ENCODE data around the gene ICAM4.

The ICAM4 gene

GRCh38 chr19:10288662-10289166, 2.0 kb downstream of the ICAM4 start:
- TF ChIP-seq, protein P1, sequence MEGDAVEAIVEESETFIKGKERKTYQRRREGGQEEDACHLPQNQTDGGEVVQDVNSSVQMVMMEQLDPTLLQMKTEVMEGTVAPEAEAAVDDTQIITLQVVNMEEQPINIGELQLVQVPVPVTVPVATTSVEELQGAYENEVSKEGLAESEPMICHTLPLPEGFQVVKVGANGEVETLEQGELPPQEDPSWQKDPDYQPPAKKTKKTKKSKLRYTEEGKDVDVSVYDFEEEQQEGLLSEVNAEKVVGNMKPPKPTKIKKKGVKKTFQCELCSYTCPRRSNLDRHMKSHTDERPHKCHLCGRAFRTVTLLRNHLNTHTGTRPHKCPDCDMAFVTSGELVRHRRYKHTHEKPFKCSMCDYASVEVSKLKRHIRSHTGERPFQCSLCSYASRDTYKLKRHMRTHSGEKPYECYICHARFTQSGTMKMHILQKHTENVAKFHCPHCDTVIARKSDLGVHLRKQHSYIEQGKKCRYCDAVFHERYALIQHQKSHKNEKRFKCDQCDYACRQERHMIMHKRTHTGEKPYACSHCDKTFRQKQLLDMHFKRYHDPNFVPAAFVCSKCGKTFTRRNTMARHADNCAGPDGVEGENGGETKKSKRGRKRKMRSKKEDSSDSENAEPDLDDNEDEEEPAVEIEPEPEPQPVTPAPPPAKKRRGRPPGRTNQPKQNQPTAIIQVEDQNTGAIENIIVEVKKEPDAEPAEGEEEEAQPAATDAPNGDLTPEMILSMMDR (IDR thresholded peaks at IDR 0.05; ENCODE audit: unreplicated experiment in 3 of 3) = no peak
- H3K27me3 Mint-ChIP-seq (ENCODE audit: low read depth) = peaks cover 88% of the 10 kb centered on the region
- peak overlapping the region in 2 of 3 experiments; percentile 21 to 55 for H3K27ac Mint-ChIP-seq
- H3K36me3 Mint-ChIP-seq (ENCODE audit: low read depth) = peaks cover 6% of the 10 kb centered on the region
- peaks cover 25% of the 10 kb centered on the region for H3K4me1 Mint-ChIP-seq
- H3K4me3 Mint-ChIP-seq = peak overlapping the region; percentile 75 to 87 (median 84)
- peaks cover 3% of the 10 kb centered on the region for H3K9me3 Mint-ChIP-seq

DNA sequence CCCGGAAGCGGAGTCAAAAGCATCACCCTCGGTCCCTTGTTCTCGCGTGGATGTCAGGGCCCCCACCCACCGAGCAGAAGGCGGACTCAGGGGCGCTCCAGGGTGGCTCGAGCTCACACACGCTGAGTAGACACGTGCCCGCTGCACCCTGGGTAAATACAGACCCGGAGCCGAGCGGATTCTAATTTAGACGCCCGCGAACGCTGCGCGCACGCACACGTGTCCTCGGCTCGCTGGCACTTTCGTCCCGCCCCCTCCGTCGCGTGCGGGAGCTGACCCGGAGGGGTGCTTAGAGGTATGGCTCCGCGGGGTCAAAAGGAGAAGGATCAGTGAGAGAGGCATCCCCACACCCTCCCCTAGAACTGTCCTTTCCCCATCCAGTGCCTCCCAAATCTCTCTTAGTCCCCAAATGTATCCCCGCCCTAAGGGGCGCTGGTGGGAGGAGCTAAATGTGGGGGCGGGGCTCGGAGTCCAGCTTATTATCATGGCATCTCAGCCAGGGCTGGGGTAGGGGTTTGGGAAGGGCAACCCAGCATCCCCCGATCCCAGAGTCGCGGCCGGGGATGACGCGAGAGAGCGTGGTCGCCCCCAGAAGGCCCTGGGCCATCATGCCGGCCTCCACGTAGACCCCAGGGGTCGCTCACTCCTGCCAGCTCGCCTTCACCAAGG, 2.5 kb downstream of the ICAM4 start:
- Mint-ChIP-seq H3K4me3 (peak overlapping the region; percentile 75 to 87 (median 84)), H3K27me3 (ENCODE audit: low read depth) (peaks cover 94% of the 10 kb centered on the region)

DNA sequence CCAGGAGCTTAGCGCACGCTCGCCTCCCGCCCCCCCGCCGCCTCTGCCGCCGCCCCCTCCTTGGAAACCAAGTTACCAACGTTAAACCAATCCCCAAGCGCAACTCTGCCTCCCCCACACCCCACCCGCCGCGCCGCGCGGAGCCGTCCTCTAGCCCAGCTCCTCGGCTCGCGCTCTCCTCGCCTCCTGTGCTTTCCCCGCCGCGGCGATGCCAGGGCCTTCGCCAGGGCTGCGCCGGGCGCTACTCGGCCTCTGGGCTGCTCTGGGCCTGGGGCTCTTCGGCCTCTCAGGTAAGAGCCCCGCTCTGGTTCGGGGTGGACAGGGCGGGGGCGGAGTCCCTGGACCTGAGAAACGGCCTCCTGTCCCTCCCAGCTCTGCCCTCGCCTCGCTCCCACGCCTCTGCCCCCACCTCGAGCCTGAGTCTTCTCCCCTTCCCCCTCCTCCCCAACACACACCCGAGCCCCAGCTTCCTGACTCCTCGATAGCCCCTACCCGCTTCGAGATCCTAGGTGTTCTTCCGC, 3.1 kb downstream of the ICAM4 start, which contains the start of gene ICAM5:
Gene ICAM5, plus strand, starts transcription at position 117 of the 521 bp plus-strand sequence. Its CDS starts 92 bp downstream, at position 209.
- Mint-ChIP-seq H3K4me3 (peak within 1 kb of the TSS; percentile 75 to 87 (median 84)), H3K27me3 (ENCODE audit: low read depth) (peaks cover 100% of the 10 kb centered on the region), H3K4me1 (peaks cover 25% of the 10 kb centered on the region), H3K27ac (peak within 1 kb of the TSS in 2 of 3 experiments; percentile 21 to 55), H3K36me3 (ENCODE audit: low read depth) (peaks cover 4% of the 10 kb centered on the region), H3K9me3 (peaks cover 3% of the 10 kb centered on the region)
- TF ChIP-seq, protein P1 (IDR thresholded peaks at IDR 0.05; ENCODE audit: unreplicated experiment in 3 of 3) = no peak

More for the DNA sequence above, 2.5 kb downstream of the ICAM4 start:
- Mint-ChIP-seq H3K9me3 (peaks cover 3% of the 10 kb centered on the region), H3K27ac (no peak overlapping the region), H3K4me1 (peaks cover 25% of the 10 kb centered on the region), H3K36me3 (ENCODE audit: low read depth) (peaks cover 6% of the 10 kb centered on the region)
- TF ChIP-seq, protein P1 (IDR thresholded peaks at IDR 0.05; ENCODE audit: unreplicated experiment in 3 of 3) = no peak

DNA sequence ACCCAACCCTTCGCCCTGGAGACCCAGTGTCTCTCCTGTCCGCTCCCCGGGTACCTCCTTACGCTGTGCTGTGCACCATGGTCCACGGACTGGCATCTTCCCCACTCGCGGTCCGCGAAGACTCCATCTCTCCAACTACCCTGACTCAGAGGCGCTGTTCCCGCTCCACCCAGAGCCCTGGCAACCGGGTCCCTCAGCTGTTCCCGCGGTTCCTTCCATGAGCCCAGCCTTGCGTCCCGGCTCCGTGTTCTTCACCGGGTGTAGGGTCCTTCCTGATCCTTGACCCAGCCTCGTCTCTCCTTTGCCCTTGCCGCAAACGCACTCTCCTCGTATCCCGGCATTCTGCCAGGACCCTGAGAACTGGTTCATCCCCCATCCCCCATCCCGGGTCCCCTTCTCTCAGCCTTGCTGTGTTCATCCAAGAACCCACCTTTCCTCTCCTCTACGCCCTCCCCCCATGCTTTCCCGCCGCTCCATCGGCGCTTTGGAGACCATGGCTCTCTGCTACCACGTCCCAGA, 3.7 kb downstream of the ICAM4 start:
- Mint-ChIP-seq H3K27ac (no peak overlapping the region), H3K4me1 (peaks cover 25% of the 10 kb centered on the region), H3K4me3 (peak overlapping the region; percentile 63 to 81 (median 75)), H3K27me3 (ENCODE audit: low read depth) (peaks cover 100% of the 10 kb centered on the region), H3K9me3 (peaks cover 3% of the 10 kb centered on the region), H3K36me3 (ENCODE audit: low read depth) (no peaks in the 10 kb centered on the region)
- TF ChIP-seq, protein P1 (IDR thresholded peaks at IDR 0.05; ENCODE audit: unreplicated experiment in 3 of 3) = no peak

GRCh38 chr19:10290876-10291553, 4.3 kb downstream of the ICAM4 start:
- H3K27ac Mint-ChIP-seq = no peak overlapping the region
- peaks cover 100% of the 10 kb centered on the region for H3K27me3 Mint-ChIP-seq (ENCODE audit: low read depth)
- TF ChIP-seq, protein P1 (IDR thresholded peaks at IDR 0.05; ENCODE audit: unreplicated experiment in 3 of 3) = no peak
- peaks cover 29% of the 10 kb centered on the region for H3K4me1 Mint-ChIP-seq
- H3K9me3 Mint-ChIP-seq = peaks cover 3% of the 10 kb centered on the region
- no peaks in the 10 kb centered on the region for H3K36me3 Mint-ChIP-seq (ENCODE audit: low read depth)
- H3K4me3 Mint-ChIP-seq = peak overlapping the region; percentile 63 to 81 (median 75)
